Natural killer cell (primary cell): ENCODE measurements around the gene NKX6-1. TPM values are rescaled to one million over a fixed set of nuclear protein-coding genes. Genes with fewer than 3 reads are reported as not detected.

ENCODE experiments used
- ATAC-seq, 3 donors: fragments of 150-1000 bp in 2 of 3; fragments of 200-7000 bp in 1 of 3; cut with Tn5 transposase; 1 replicate in 1 of 3; 2 replicates in 2 of 3; pipeline ENCODE4 v1.10.0; 2021; ENCODE audit warnings: mild to moderate bottlenecking in 2 of 3, moderate library complexity in 2 of 3
- DNase-seq, 2 donors: peaks; one replicate each; pipeline versions ENCODE4 v3.0.0 to v3.0.0-alpha.2; 2013 to 2021; ENCODE audit warnings: mixed read lengths in 1 of 2
- H3K27ac ChIP-seq: one replicate; pipeline ENCODE4 v1.5.1; 2013; ENCODE audit warnings: mild to moderate bottlenecking, low read length
- H3K27me3 ChIP-seq: one replicate; pipeline ENCODE4 v1.6.1; 2013; ENCODE audit warnings: low read length; ENCODE audit not compliant: control insufficient read depth, insufficient read depth
- H3K36me3 ChIP-seq: one replicate; pipeline ENCODE4 v1.6.1; 2013; ENCODE audit warnings: low read length; ENCODE audit not compliant: control insufficient read depth, insufficient read depth
- H3K4me1 ChIP-seq: one replicate; pipeline ENCODE4 v1.6.1; 2013; ENCODE audit warnings: low read length; ENCODE audit not compliant: control insufficient read depth, insufficient read depth
- H3K4me3 ChIP-seq: one replicate; pipeline ENCODE4 v1.5.1; 2013; ENCODE audit warnings: low read length
- H3K9me3 ChIP-seq: one replicate; pipeline ENCODE4 v1.6.1; 2013; ENCODE audit warnings: low read length; ENCODE audit not compliant: control insufficient read depth, insufficient read depth
- H3K27ac Mint-ChIP-seq, 2 donors: one replicate each; pipeline ENCODE4 v1.8.0; 2022; ENCODE audit warnings: mild to moderate bottlenecking in 2 of 2, mixed read lengths in 2 of 2, moderate library complexity in 1 of 2
- H3K27me3 Mint-ChIP-seq, 2 donors: one replicate each; pipeline ENCODE4 v1.8.0; 2022; ENCODE audit warnings: low read depth in 2 of 2, mixed read lengths in 2 of 2
- H3K36me3 Mint-ChIP-seq: one replicate; pipeline ENCODE4 v1.8.0; 2022; ENCODE audit warnings: mixed read lengths
- H3K4me1 Mint-ChIP-seq, 2 donors: one replicate each; pipeline ENCODE4 v1.8.0; 2022; ENCODE audit warnings: mixed read lengths in 2 of 2
- H3K4me3 Mint-ChIP-seq: one replicate; pipeline ENCODE4 v1.8.0; 2022; ENCODE audit warnings: mild to moderate bottlenecking, moderate library complexity, mixed read lengths
- H3K9me3 Mint-ChIP-seq, 2 donors: one replicate each; pipeline ENCODE4 v1.8.0; 2022; ENCODE audit warnings: mixed read lengths in 2 of 2
- CTCF ChIP-seq: fragments of 200-600 bp; IDR thresholded peaks from one replicate; pipeline ENCODE4 v1.8.0; 2022; ENCODE audit warnings: antibody characterized with exemption
- WGBS: methylation state at CpG from one replicate; pipeline ENCODE4 v1.1.7; 2013; ENCODE audit warnings: missing lambda C conversion rate; ENCODE audit not compliant: insufficient coverage; 5-methylcytosine and 5-hydroxymethylcytosine counted together
- intact Hi-C: fragments of 100-400 bp; cut with micrococcal nuclease; formaldehyde crosslinking; loops from one replicate; pipeline ENCODE4 v1.14.2; 2022
- total RNA-seq, 4 donors: library from RNA; stranded (reverse); fragments of 120-200 nt in 1 of 4; gene quantifications; one replicate each; pipeline versions ENCODE4 v1.2.3 to v1.2.4, GENCODE V29; 2013 to 2022

The NKX6-1 gene
- total RNA-seq, 3 donors from 2014 or later (not counting 1 experiment from before 2014, with no cell fraction given): not detected

- Histone ChIP-seq H3K27me3 (peaks cover 61% of the 10 kb centered on the region), H3K27ac (no peak overlapping the region), H3K36me3 (no peaks in the 10 kb centered on the region), H3K9me3 (no peaks in the 10 kb centered on the region), H3K4me3 (no peak overlapping the region), H3K4me1 (peaks cover 13% of the 10 kb centered on the region)
- H3K4me1 Mint-ChIP-seq: peaks cover 0 to 7% of the 10 kb centered on the region in 2 donors
- no peak for ATAC-seq
- H3K9me3 Mint-ChIP-seq: peaks cover 0 to 3% of the 10 kb centered on the region in 2 donors
- intact Hi-C loops: no loop called here
- H3K36me3 Mint-ChIP-seq: peaks cover 8% of the 10 kb centered on the region
- H3K4me3 Mint-ChIP-seq: no peak overlapping the region
- no peak for TF ChIP-seq CTCF
- DNase-seq: no peak
- 8% methylated on average over 27 of the region's 28 CpGs for WGBS
- no peak overlapping the region for H3K27ac Mint-ChIP-seq
- H3K27me3 Mint-ChIP-seq: peaks cover 60 to 73% of the 10 kb centered on the region in 2 donors
These were observed 6.4 kb downstream of the NKX6-1 start for GRCh38 chr4:84492737-84493091.

- Mint-ChIP-seq H3K4me3 (no peak overlapping the region), H3K9me3 (peaks cover 0 to 3% of the 10 kb centered on the region in 2 donors), H3K27ac (no peak overlapping the region), H3K36me3 (peaks cover 8% of the 10 kb centered on the region), H3K4me1 (peaks cover 0 to 7% of the 10 kb centered on the region in 2 donors), H3K27me3 (peaks cover 61 to 73% of the 10 kb centered on the region in 2 donors)
- H3K27ac ChIP-seq: no peak overlapping the region
- ATAC-seq: no peak
- no peak overlapping the region for H3K4me3 ChIP-seq
- DNase-seq: no peak
- H3K36me3 ChIP-seq: no peaks in the 10 kb centered on the region
- intact Hi-C loops: no loop called here
- H3K9me3 ChIP-seq: no peaks in the 10 kb centered on the region
- 8% methylated on average over 9 of the region's 12 CpGs for WGBS
- TF ChIP-seq CTCF: no peak
- H3K4me1 ChIP-seq: peaks cover 12% of the 10 kb centered on the region
- peaks cover 59% of the 10 kb centered on the region for H3K27me3 ChIP-seq
These were observed 6.8 kb downstream of the NKX6-1 start for GRCh38 chr4:84492290-84492689.

- no peaks in the 10 kb centered on the region for H3K36me3 ChIP-seq
- peaks cover 52% of the 10 kb centered on the region for H3K27me3 ChIP-seq
- WGBS: 13% methylated on average over 3 of the region's 6 CpGs
- Mint-ChIP-seq H3K9me3 (peaks cover 0 to 3% of the 10 kb centered on the region in 2 donors), H3K4me1 (no peaks in the 10 kb centered on the region), H3K4me3 (no peak overlapping the region), H3K27ac (no peak overlapping the region), H3K36me3 (peaks cover 8% of the 10 kb centered on the region), H3K27me3 (peaks cover 59 to 73% of the 10 kb centered on the region in 2 donors)
- H3K4me1 ChIP-seq: peaks cover 5% of the 10 kb centered on the region
- no peak overlapping the region for H3K4me3 ChIP-seq
- TF ChIP-seq CTCF: no peak
- DNase-seq (no peak), ATAC-seq (no peak)
- intact Hi-C loops: no loop called here
- H3K9me3 ChIP-seq: no peaks in the 10 kb centered on the region
- H3K27ac ChIP-seq: no peak overlapping the region
These were observed 7.6 kb downstream of the NKX6-1 start for GRCh38 chr4:84491481-84491880.

- Mint-ChIP-seq H3K27ac (no peak overlapping the region), H3K27me3 (peaks cover 56 to 73% of the 10 kb centered on the region in 2 donors), H3K9me3 (peaks cover 0 to 3% of the 10 kb centered on the region in 2 donors), H3K36me3 (peaks cover 8% of the 10 kb centered on the region), H3K4me3 (no peak overlapping the region), H3K4me1 (no peaks in the 10 kb centered on the region)
- peaks cover 5% of the 10 kb centered on the region for H3K4me1 ChIP-seq
- WGBS: 33% methylated on average over 1 of the region's 1 CpG
- intact Hi-C loops: no loop called here
- H3K4me3 ChIP-seq: no peak overlapping the region
- ATAC-seq: no peak
- DNase-seq: no peak
- H3K27ac ChIP-seq: no peak overlapping the region
- no peaks in the 10 kb centered on the region for H3K36me3 ChIP-seq
- peaks cover 50% of the 10 kb centered on the region for H3K27me3 ChIP-seq
- H3K9me3 ChIP-seq: no peaks in the 10 kb centered on the region
- TF ChIP-seq CTCF: no peak
These were observed 8.4 kb downstream of the NKX6-1 start for GRCh38 chr4:84490663-84491062.
